HG03457 (cell line): Measurements from ENCODE around the gene ZSWIM5.

Experiments
- ATAC-seq: cut with Tn5 transposase; IDR thresholded peaks from one replicate; pipeline ENCODE4 v1.9.1; 2021; ENCODE audit warnings: moderate number of reproducible peaks; ENCODE audit not compliant: unreplicated experiment

Gene ZSWIM5

DNA sequence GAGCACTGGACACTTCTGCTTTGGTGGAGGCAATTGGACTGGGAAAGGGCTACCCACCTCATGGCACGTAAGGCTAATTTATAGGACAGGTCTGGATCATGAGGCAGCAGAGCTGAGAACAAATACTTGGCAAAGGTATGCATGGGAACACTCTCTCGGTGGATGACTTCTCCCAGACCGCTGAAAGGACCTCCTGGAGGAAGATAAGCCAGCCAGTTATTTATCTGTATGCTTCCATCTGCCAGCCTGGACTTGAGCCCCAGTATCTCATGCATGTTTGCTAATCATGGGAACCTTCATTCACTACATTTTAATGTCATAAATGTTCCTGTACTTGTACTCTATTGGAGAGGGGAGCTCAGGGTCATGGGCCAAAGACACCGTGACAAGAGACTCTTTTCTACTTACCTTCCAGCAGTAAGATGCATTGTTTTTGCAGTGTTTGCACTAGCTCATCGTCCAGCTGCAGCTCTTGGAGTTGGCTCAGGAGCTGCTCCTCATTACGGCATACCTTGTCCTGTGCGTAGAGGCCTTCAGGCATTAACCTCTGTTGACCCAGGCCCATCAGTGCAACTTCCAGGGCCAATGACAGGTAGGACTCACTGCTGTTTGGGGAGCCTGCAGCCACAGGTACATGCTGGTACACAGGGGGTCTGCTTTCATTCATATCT, 170.6 kb downstream of the ZSWIM5 start:
- no peak for ATAC-seq

GRCh38 chr1:45033356-45033755, 173.0 kb downstream of the ZSWIM5 start:
- no peak for ATAC-seq

DNA sequence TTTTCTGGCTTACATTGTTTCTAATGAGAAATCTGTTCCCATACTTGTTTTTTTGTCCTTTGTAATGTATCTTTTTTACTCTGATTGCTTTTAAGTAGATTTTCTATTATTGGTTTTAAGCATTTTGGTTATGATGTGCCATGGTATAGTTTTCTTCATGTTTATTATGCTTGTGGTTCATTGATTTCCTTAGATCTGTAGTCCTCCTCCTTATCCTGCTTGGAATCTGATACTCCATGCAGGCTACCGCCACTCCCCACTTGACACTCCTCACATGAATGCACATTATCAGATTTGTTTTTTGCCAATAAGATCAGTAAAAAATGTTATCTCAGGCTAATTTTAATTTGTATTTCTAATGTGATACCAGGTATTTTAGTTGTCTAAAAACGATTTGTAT, 173.6 kb downstream of the ZSWIM5 start:
- no peak for ATAC-seq

GRCh38 chr1:45026446-45026845, 180.0 kb downstream of the ZSWIM5 start:
- no peak for ATAC-seq

DNA sequence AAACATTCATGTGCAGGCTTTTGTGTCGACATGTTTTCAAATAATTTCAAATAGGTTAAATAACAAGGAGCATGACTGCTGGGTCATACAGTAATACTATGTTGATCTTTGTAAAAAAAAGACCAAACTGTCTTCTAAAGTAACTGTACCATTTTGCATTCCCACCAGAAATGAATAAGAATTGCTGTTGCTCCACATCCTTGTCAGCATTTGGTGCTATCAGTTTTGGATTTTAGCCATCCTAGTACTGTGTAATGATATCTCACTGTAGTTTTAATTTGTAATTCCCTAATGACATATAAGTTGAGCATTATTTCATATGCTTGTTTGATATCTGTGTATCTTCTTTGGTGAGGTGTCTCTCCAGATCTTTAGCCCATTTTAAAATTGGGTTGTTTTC, 182.7 kb downstream of the ZSWIM5 start:
- ATAC-seq = no peak

- no peak for ATAC-seq
Observed at GRCh38 chr1:45018599-45019230, 187.7 kb downstream of the ZSWIM5 start.

GRCh38 chr1:45016767-45017166, 189.6 kb downstream of the ZSWIM5 start:
- ATAC-seq = no peak

DNA sequence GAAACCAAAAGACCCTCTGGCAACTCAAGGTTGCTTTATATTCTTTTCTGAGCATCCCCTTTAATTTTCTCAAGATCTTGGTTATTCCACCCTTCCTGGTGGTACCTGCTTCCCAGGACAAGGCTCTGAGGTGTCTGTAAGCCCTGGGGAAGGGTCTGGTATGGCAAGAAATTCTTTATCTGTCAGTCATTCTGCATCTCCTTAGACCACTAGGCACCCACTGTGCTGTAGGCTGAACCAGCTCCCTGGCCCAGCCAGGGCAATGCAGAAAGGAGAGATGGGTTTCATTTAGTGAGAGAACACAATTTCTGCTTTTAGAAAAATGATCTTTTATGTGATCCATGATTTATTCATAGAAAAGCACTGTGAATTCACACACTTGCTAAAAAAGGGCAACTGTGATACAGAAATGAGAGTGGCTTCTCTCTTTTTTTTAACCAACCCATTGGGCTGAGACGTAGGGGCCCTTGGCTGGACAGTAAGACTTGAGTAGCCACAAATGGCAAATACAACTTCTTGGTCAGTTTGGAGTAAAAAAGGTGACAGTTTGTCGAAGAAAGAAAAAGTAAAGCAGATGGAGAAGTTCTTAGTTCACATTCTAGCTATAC, 190.2 kb downstream of the ZSWIM5 start:
- no peak for ATAC-seq

DNA sequence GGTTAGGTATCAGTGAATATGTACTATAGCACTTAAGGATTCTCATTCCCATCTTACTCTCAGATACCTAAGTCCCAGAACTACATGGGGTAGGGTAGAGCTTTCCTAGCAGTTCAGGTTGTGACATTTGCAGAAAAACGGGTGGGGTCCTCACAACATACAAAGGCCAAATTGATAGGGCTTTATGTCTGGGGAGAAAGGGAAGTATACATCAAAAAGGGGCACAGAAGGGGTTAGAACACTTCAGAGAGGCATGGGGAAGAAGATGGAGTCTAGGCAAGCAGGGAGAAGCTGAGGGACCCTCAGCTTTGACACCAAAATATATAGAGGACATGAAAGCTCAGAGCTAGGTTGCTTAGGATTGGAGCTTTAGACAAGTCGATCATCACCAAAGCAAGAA, 190.7 kb downstream of the ZSWIM5 start:
- ATAC-seq = no peak

DNA sequence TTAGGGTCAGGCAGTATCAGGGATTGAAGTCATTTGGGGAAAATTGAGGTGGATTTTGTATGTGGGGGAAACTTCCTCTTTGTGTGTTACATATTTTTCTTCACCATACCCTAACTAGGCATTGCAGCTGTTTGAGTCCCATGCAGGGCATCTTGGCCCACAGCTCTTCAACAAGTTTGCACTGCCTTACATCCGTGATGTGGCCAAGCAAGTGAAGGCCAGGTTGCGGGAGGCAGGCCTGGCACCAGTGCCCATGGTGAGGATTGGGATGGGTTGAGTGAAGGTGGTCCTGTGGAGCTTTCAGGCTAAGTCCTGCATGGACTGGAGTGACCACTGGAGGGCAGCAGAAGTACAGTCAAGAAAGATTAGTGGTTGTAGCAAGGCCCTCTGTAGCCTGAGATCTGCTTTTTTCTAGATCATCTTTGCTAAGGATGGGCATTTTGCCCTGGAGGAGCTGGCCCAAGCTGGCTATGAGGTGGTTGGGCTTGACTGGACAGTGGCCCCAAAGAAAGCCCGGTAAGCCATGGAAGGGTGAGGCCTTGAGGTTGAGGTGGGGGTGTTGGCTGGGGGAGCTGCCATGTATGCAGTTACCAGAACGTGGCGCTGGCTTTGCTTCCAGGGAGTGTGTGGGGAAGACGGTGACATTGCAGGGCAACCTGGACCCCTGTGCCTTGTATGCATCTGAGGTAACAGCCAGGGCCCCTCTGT, 191.9 kb downstream of the ZSWIM5 start:
- no peak for ATAC-seq

DNA sequence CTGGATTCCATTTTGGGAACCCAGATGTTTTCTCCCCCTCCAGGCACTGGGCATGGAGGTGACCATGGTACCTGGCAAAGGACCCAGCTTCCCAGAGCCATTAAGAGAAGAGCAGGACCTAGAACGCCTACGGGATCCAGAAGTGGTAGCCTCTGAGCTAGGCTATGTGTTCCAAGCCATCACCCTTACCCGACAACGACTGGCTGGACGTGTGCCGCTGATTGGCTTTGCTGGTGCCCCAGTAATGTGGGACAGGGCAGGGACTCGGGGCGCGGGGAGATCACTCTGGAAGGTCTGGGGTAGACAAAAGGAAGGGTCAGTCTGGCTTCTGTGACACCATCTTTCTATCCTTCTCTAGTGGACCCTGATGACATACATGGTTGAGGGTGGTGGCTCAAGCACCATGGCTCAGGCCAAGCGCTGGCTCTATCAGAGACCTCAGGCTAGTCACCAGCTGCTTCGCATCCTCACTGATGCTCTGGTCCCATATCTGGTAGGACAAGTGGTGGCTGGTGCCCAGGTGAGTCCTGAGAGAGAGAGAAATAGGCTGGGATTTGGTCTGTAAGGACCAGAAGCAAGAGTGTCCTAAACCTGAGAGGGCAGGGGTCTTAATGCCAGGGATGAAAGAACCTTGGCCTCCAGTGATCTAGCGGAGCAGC, 192.7 kb downstream of the ZSWIM5 start:
- ATAC-seq = no peak

DNA sequence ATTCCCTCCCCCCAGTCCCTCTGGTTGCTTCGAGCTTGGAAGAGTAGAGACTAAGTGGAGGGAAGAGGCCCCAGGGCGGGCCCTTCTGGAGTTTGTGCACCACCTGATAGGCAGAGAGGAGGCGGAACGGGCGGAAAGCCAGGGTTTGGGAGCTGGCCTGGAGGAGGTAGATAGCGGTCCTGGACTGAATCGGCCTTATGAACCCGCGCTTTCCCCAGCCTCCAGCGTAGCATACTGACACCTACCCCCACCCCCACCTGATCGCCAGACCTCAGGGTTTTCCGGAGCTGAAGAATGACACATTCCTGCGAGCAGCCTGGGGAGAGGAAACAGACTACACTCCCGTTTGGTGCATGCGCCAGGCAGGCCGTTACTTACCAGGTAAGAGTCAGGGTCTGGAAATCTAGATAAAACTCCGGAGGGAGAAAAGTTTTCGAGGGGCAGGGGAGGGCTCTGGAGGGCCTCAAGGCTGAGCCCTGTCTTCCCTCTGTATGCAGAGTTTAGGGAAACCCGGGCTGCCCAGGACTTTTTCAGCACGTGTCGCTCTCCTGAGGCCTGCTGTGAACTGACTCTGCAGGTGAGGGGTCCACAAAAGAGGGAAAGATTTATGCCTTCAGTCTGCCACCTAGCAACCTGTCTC, 193.6 kb downstream of the ZSWIM5 start:
- ATAC-seq = no peak

- peak; percentile 36 for ATAC-seq
Observed at GRCh38 chr1:45011837-45012638, 194.4 kb downstream of the ZSWIM5 start, which contains the start of gene UROD. UROD (plus strand) TSS chr1:45012254; CDS start chr1:45012266, 12 bp downstream.

DNA sequence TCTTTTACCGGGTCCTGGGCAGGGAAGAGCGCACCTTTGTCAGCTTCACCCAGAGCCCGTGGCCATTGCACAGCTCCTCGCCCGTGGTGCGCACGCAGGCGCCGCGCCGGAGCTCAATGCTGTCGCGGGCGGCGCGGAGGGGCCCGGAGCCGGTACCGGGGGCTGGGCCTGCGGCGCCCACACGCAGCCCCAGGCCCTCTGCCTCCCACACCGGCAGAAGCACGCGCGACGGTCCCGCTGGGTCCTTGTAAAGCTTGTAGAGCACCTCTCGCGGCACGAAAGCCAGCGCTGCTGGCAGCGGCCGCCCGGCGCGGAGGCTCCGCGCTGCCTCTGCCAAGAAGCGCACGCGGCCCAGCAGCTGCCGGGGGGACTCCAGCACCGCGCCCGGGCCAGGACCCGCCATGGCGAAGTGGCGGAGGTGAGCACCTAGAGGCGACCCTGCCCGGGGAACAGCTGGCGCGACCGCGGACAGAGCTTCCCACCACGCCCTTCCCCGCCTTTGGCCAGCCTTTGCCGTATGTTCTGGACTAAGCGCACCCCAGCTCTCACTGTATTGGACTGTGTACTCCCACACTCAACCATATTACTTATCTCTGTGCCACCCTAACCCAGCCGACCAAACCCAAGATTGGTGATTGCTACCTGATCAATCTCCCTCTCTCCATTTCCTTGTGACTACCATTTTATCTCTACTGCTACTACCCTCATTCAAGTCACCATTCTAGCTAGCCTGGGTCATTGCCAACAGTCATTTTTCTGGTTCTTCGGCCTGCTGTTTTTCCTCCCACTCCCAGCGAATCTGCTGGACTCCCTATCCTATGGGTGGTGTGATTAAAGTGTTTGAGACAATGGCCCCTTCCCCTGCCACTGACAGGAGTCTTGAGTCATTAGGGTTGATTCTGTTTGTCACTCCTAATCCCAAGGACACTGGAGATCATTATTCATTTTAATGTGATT, 195.3 kb downstream of the ZSWIM5 start, which contains the start of gene HECTD3:
Gene HECTD3, minus strand, starts transcription at position 470 of the 957 bp plus-strand sequence. Its CDS starts 67 bp downstream, at position 403.
- peak; percentile 33 for ATAC-seq

- no peak for ATAC-seq
Observed at GRCh38 chr1:45009956-45010854, 196.2 kb downstream of the ZSWIM5 start.

DNA sequence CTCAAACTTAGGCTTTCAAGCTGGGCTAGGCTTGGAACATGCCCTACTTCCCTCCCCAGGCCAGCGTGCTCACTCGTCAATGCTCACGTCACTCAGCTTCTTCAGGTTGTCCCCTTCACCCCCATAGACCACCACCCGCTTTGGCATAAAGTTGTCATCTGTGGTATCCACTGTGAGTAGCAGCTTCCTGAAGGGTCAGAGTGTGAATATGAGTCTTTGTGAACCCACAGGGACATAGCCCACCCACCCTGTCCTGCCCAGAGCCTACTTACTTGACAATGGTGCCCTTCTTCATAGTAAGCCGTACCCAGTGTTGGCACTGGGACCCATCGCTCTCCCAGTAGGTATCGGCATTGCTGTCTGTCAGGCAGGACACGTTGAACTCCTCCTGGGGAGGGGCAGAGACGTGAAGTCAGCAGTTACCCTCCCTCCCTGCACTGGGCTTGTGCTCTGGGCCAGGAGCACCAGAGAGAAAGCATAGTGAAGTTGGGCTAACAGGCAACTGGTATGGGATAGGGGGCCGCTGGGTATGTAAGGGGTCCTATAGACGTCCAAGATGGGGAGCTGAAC, 197.0 kb downstream of the ZSWIM5 start:
- no peak for ATAC-seq

DNA sequence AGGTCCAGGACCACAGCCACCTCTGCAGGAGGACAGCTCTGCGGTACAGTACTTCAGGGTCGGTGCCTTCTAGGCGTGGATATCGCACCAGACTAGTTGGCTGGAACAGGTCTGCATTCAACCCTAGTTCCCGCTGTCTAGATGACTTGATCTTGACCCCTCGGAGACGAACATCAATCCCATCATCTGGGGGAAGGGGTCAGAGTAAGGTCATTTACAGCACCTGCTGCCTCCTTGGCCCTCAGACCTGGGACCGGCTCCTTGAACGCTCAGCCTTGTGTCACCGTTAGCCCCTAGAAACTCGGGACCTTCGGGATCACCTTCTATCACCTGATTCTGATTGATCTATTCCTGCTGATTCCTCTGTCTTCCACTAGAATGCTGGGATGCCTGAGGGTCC, 197.9 kb downstream of the ZSWIM5 start:
- ATAC-seq = no peak
